Stimulated activated CD4-positive, alpha-beta T cell treated with anti-CD3 and anti-CD28 coated beads, Interleukin-1b, Interleukin-23, amount 100 ng/mL, for 24 hours (primary cell): ENCODE results near the gene ZNF618.

ENCODE experiments used
- DNase-seq, 4 experiments: peaks; one replicate each; pipeline ENCODE4 v3.0.0-alpha.2; 2020; ENCODE audit warnings: low read depth in 4 of 4, low spot score in 1 of 4

ZNF618 gene

GRCh38 chr9:114055061-114055460 lies 179.0 kb downstream of the ZNF618 start:
- no peak for DNase-seq

GRCh38 chr9:114055894-114056293 lies 179.8 kb downstream of the ZNF618 start:
- DNase-seq = no peak

- no peak for DNase-seq
These were observed 180.4 kb downstream of the ZNF618 start for GRCh38 chr9:114056527-114056926.

GRCh38 chr9:114057161-114057885 lies 181.2 kb downstream of the ZNF618 start:
- DNase-seq = no peak

GRCh38 chr9:114058688-114059046 lies 182.6 kb downstream of the ZNF618 start:
- no peak for DNase-seq

GRCh38 chr9:114059047-114059803 lies 183.1 kb downstream of the ZNF618 start:
- no peak for DNase-seq

GRCh38 chr9:114060070-114060469 lies 184.0 kb downstream of the ZNF618 start:
- no peak for DNase-seq

- no peak for DNase-seq
These were observed 184.6 kb downstream of the ZNF618 start for GRCh38 chr9:114060711-114061110.

- DNase-seq = no peak
These were observed 185.2 kb downstream of the ZNF618 start for GRCh38 chr9:114061292-114061691.

GRCh38 chr9:114061830-114062474 lies 185.8 kb downstream of the ZNF618 start:
- no peak for DNase-seq

- DNase-seq = no peak
These were observed 189.2 kb downstream of the ZNF618 start for GRCh38 chr9:114065304-114065703.

GRCh38 chr9:114069476-114070187 lies 193.5 kb downstream of the ZNF618 start:
- no peak for DNase-seq

- DNase-seq = no peak
These were observed 194.3 kb downstream of the ZNF618 start for GRCh38 chr9:114070188-114071103.

- no peak for DNase-seq
These were observed 195.2 kb downstream of the ZNF618 start for GRCh38 chr9:114071197-114071795.

- DNase-seq = no peak
These were observed 196.4 kb downstream of the ZNF618 start for GRCh38 chr9:114072184-114073140.

- DNase-seq = no peak
These were observed 199.5 kb downstream of the ZNF618 start for GRCh38 chr9:114075602-114076001.

- DNase-seq = no peak
These were observed 200.4 kb downstream of the ZNF618 start for GRCh38 chr9:114076237-114077161.
